HS-5 (cell line): ENCODE results near the gene ALPP.
"Not testable (repeated sequence)": the region's sequence is repeated elsewhere in the genome, so short reads cannot be mapped to it uniquely, and the experiment has no call there.

Experiments used
- DNase-seq: peaks from one replicate; pipeline ENCODE4 v3.0.0-alpha.2; 2012; ENCODE audit warnings: low read depth

The ALPP gene

GRCh38 chr2:232378735-232379151 lies at the start of gene ALPP:
ALPP (plus strand) TSS chr2:232378751; CDS start chr2:232378803, 52 bp downstream.
- DNase-seq = not testable (repeated sequence)

- no peak for DNase-seq
Measured at GRCh38 chr2:232329716-232330067, 48.9 kb upstream of the ALPP start.

GRCh38 chr2:232330068-232330999 lies 48.2 kb upstream of the ALPP start:
- DNase-seq = no peak

GRCh38 chr2:232331061-232331460 lies 47.5 kb upstream of the ALPP start:
- not testable (repeated sequence) for DNase-seq

GRCh38 chr2:232331641-232332040 lies 46.9 kb upstream of the ALPP start:
- not testable (repeated sequence) for DNase-seq

- not testable (repeated sequence) for DNase-seq
Measured at GRCh38 chr2:232332244-232332939, 46.2 kb upstream of the ALPP start.

- DNase-seq = no peak
Measured at GRCh38 chr2:232332940-232333259, 45.7 kb upstream of the ALPP start.

GRCh38 chr2:232333361-232334135 lies 45.0 kb upstream of the ALPP start:
- DNase-seq = no peak

- not testable (repeated sequence) for DNase-seq
Measured at GRCh38 chr2:232334136-232334884, 44.2 kb upstream of the ALPP start.

- DNase-seq = not testable (repeated sequence)
Measured at GRCh38 chr2:232334885-232335205, 43.7 kb upstream of the ALPP start.

- DNase-seq = not testable (repeated sequence)
Measured at GRCh38 chr2:232335206-232335858, 43.2 kb upstream of the ALPP start.

GRCh38 chr2:232335859-232336215 lies 42.7 kb upstream of the ALPP start:
- no peak for DNase-seq

- no peak for DNase-seq
Measured at GRCh38 chr2:232336241-232336736, 42.3 kb upstream of the ALPP start.

GRCh38 chr2:232336981-232337720 lies 41.4 kb upstream of the ALPP start:
- DNase-seq = no peak

GRCh38 chr2:232338094-232338758 lies 40.3 kb upstream of the ALPP start:
- not testable (repeated sequence) for DNase-seq

- no peak for DNase-seq
Measured at GRCh38 chr2:232338759-232339106, 39.8 kb upstream of the ALPP start.

GRCh38 chr2:232339121-232340081 lies 39.1 kb upstream of the ALPP start:
- no peak for DNase-seq

GRCh38 chr2:232340171-232340935 lies 38.2 kb upstream of the ALPP start:
- no peak for DNase-seq
